B cell (primary cell): ENCODE results near the gene PTX3.

Experiments
- CTCF ChIP-seq: fragments of 200-600 bp; IDR thresholded peaks from one replicate; pipeline ENCODE4 v1.8.0; 2022; ENCODE audit warnings: antibody characterized with exemption, mild to moderate bottlenecking
- EZH2 ChIP-seq: IDR thresholded peaks from 2 replicates; pipeline ENCODE4 v1.6.1; 2012; ENCODE audit warnings: borderline replicate concordance, low read depth, mild to moderate bottlenecking, moderate library complexity, low read length; ENCODE audit not compliant: insufficient read depth, poor library complexity, severe bottlenecking

GRCh38 chr3:157416347-157417087 lies 20.1 kb upstream of the PTX3 start:
- TF ChIP-seq CTCF (peak; percentile 22), EZH2 (no peak)
